ENCODE results near the gene RYR2.

RYR2 gene

DNA sequence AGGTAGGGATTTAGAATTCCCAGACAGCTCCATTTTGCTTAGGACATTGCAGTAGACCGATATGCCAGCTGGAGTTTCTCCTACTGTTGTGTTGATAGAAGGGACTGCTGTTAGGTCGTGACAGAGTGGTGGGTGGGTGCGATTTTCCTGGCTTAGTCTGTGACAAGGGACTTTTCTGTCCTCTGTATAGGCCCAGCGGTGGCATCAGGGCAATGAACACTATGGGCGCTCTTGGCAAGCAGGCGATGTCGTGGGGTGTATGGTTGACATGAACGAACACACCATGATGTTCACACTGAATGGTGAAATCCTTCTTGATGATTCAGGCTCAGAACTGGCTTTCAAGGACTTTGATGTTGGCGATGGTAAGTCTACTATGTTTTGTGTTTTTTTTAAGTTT is 527.0 kb downstream of the RYR2 start:
- H3K4me3 ChIP-seq (ENCODE audit: low read depth, low read length) = no peak overlapping the region
- no peak for TF ChIP-seq CTCF (IDR thresholded peaks at IDR 0.05; ENCODE audit: control insufficient read depth, extremely low read depth, insufficient read depth)
- DNase-seq (ENCODE audit: low read depth) = no peak

DNA sequence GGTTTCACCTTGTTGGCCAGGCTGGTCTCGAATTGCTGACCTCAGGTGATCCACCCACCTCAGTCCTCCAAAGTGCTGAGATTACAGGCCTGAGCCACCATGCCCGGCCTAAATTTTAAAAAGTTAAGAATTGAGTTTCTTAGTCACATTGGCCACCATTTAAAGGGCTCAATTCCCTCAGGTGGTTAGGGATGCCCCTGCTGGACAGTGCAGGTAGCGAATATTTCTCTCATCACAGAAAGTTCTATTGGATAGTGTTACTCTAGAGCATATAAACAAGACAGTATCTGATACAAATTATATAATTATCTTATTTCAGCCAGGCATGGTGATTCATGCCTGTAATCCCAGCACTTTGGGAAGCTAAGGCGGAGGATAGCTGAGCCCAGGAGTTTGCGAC is 528.5 kb downstream of the RYR2 start:
- DNase-seq (ENCODE audit: low read depth) = no peak
- no peak overlapping the region for H3K4me3 ChIP-seq (ENCODE audit: low read depth, low read length)
- no peak for TF ChIP-seq CTCF (IDR thresholded peaks at IDR 0.05; ENCODE audit: control insufficient read depth, extremely low read depth, insufficient read depth)

- no peak overlapping the region for H3K4me3 ChIP-seq (ENCODE audit: low read depth, low read length)
- no peak for DNase-seq (ENCODE audit: low read depth)
- TF ChIP-seq CTCF (IDR thresholded peaks at IDR 0.05; ENCODE audit: control insufficient read depth, extremely low read depth, insufficient read depth) = no peak
These were observed 532.6 kb downstream of the RYR2 start for GRCh38 chr1:237574536-237574935.

- no peak for DNase-seq (ENCODE audit: low read depth)
- no peak overlapping the region for H3K4me3 ChIP-seq (ENCODE audit: low read depth, low read length)
- no peak for TF ChIP-seq CTCF (IDR thresholded peaks at IDR 0.05; ENCODE audit: control insufficient read depth, extremely low read depth, insufficient read depth)
These were observed 536.6 kb downstream of the RYR2 start for GRCh38 chr1:237578540-237578939.

GRCh38 chr1:237580726-237581125 is 538.7 kb downstream of the RYR2 start:
- no peak overlapping the region for H3K4me3 ChIP-seq (ENCODE audit: low read depth, low read length)
- no peak for DNase-seq (ENCODE audit: low read depth)
- TF ChIP-seq CTCF (IDR thresholded peaks at IDR 0.05; ENCODE audit: control insufficient read depth, extremely low read depth, insufficient read depth) = no peak

DNA sequence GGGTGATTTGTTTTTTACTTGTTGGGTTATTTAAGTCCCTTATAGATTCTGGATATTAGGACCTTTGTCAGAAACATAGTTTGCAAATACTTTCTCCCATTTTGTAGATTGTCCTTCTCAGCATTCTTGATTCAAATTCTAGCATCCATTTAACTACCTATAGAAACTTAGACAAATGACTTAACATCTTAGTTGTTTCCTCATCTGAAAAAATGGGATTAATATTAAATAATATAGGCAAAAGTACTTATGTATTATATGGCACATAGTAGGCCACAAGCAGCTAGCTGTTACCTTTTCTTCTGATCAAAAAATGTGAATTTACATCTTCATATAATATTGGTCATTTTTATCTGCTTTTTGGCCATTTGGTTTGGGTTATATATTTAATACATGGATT is 541.3 kb downstream of the RYR2 start:
- TF ChIP-seq CTCF (IDR thresholded peaks at IDR 0.05; ENCODE audit: control insufficient read depth, extremely low read depth, insufficient read depth) = no peak
- DNase-seq (ENCODE audit: low read depth) = no peak
- H3K4me3 ChIP-seq (ENCODE audit: low read depth, low read length) = no peak overlapping the region

GRCh38 chr1:237583756-237584155 is 541.8 kb downstream of the RYR2 start:
- DNase-seq (ENCODE audit: low read depth) = no peak
- no peak overlapping the region for H3K4me3 ChIP-seq (ENCODE audit: low read depth, low read length)
- no peak for TF ChIP-seq CTCF (IDR thresholded peaks at IDR 0.05; ENCODE audit: control insufficient read depth, extremely low read depth, insufficient read depth)
